K562 (cell line): ENCODE data around the gene RNASE7. TPM values are rescaled to one million over a fixed set of nuclear protein-coding genes. Genes with fewer than 3 reads are reported as not detected.

Experiments
- ATAC-seq: fragments of 200-7000 bp; cut with Tn5 transposase; 3 replicates; pipeline ENCODE4 v1.9.1; 2020; ENCODE audit warnings: moderate library complexity
- BruUV-seq: library from RNA; stranded (reverse); fragments of 400-500 nt; replicated peaks from 2 replicates; lab custom pipeline; 2021; lab: Mats Ljungman, UMichigan
- CTCF ChIA-PET: fragments of 300-600 bp; formaldehyde crosslinking; extraction: SDS; loops from one replicate; lab custom pipeline; 2021; ENCODE audit warnings: low intra/inter-chr PET ratio; lab: Yijun Ruan, JAX
- POLR2A ChIA-PET: fragments of 300-600, 350-650 bp; sonication (Branson Sonifier 250); formaldehyde crosslinking; extraction: SDS; loops from one replicate; lab custom pipeline; 2021; ENCODE audit warnings: antibody characterized with exemption, inconsistent platforms; lab: Yijun Ruan, JAX
- DNase-seq, 4 experiments: peaks; one replicate each; pipeline versions ENCODE4 v3.0.0 to v3.0.0-alpha.2; 2011 to 2018; ENCODE audit warnings: low spot score in 3 of 4, mixed read lengths in 3 of 4; ENCODE audit errors: extremely low read depth in 1 of 4
- FAIRE-seq: peaks from 2 replicates; lab custom pipeline; 2011; peaks lifted over from hg19 to GRCh38; lab: Jason Lieb, UNC
- H2AFZ ChIP-seq: 2 replicates; pipeline ENCODE4 v1.6.0; 2011; ENCODE audit warnings: low read depth, low read length, control low read depth, inconsistent platforms
- H3K27ac ChIP-seq: fragments of 200-600 bp; 3 replicates; pipeline ENCODE4 v1.8.0; 2011; ENCODE audit warnings: low read depth, mild to moderate bottlenecking, control low read depth, inconsistent platforms, low read length, moderate library complexity, mixed read lengths; ENCODE audit errors: extremely low read depth
- H3K27me3 ChIP-seq, 2 experiments: fragments of 300-600 bp in 1 of 2; 2 replicates in 1 of 2; 3 replicates in 1 of 2; pipeline versions ENCODE4 v1.6.0 to v1.8.0; 2011; ENCODE audit warnings: inconsistent platforms in 2 of 2, low read length in 2 of 2, mild to moderate bottlenecking in 1 of 2, mixed read lengths in 1 of 2, moderate library complexity in 1 of 2; ENCODE audit not compliant: control insufficient read depth in 2 of 2, insufficient read depth in 2 of 2
- H3K36me3 ChIP-seq: fragments of 300-600 bp; 3 replicates; pipeline ENCODE4 v1.8.0; 2011; ENCODE audit warnings: mild to moderate bottlenecking, low read length, inconsistent platforms; ENCODE audit not compliant: control insufficient read depth, insufficient read depth
- H3K4me1 ChIP-seq, 2 experiments: fragments of 200-600 bp in 1 of 2; replicated peaks in 1 of 2; 2 replicates in 1 of 2; 3 replicates in 1 of 2; pipeline versions ENCODE4 v1.5.1 to v1.8.0; 2011; ENCODE audit warnings: inconsistent platforms in 2 of 2, low read length in 2 of 2, mild to moderate bottlenecking in 1 of 2, mixed read lengths in 1 of 2, moderate library complexity in 1 of 2; ENCODE audit not compliant: control insufficient read depth in 2 of 2, insufficient read depth in 2 of 2
- H3K4me2 ChIP-seq: 2 replicates; pipeline ENCODE4 v1.6.1; 2011; ENCODE audit warnings: low read length, control low read depth, inconsistent platforms, mixed read lengths; ENCODE audit not compliant: insufficient read depth
- H3K4me3 ChIP-seq: fragments of 200-600 bp; sonication (generic), shearing (Covaris generic); 2 replicates; pipeline ENCODE4 v1.5.1; 2016; ENCODE audit warnings: control low read depth, inconsistent platforms
- H3K79me2 ChIP-seq: fragments of 200-600 bp; 3 replicates; pipeline ENCODE4 v1.8.0; 2011; ENCODE audit warnings: low read length, inconsistent platforms; ENCODE audit not compliant: control insufficient read depth, insufficient read depth
- H3K9ac ChIP-seq, 2 experiments: 2 replicates each; pipeline versions ENCODE4 v1.6.0 to v1.6.1; 2011; ENCODE audit warnings: low read depth in 2 of 2, low read length in 2 of 2, control low read depth in 1 of 2, inconsistent platforms in 1 of 2, mild to moderate bottlenecking in 1 of 2, mixed read lengths in 1 of 2; ENCODE audit not compliant: insufficient read depth in 1 of 2
- H3K9me1 ChIP-seq: one replicate; pipeline ENCODE4 v1.6.0; 2011; ENCODE audit warnings: inconsistent platforms, mild to moderate bottlenecking, low read length, moderate library complexity; ENCODE audit not compliant: control insufficient read depth, insufficient read depth
- H3K9me3 ChIP-seq: replicated peaks from 2 replicates; pipeline ENCODE4 v1.5.1; 2011; ENCODE audit warnings: low read depth, low read length, inconsistent platforms; ENCODE audit not compliant: control insufficient read depth, insufficient read depth
- H4K20me1 ChIP-seq: replicated peaks from 2 replicates; pipeline ENCODE4 v1.6.1; 2011; ENCODE audit warnings: low read length, inconsistent platforms, mixed read lengths; ENCODE audit not compliant: control insufficient read depth, insufficient read depth
- CXXC5 ChIP-seq: fragments of 250-450 bp; sonication (Bioruptor Pico); IDR thresholded peaks from 2 replicates; pipeline ENCODE4 v1.8.0; 2022; ENCODE audit warnings: inconsistent platforms, mild to moderate bottlenecking, moderate library complexity
- ELF2 ChIP-seq: fragments of 250-450 bp; sonication (Bioruptor Pico); IDR thresholded peaks from 2 replicates; pipeline ENCODE4 v1.5.0; 2021; ENCODE audit warnings: mild to moderate bottlenecking
- EP300 ChIP-seq: IDR thresholded peaks from 2 replicates; pipeline ENCODE4 v1.6.1; 2012; ENCODE audit warnings: low read length, improper control_type of control experiment
- L3MBTL2 ChIP-seq: fragments of 450-650 bp; IDR thresholded peaks from 2 replicates; pipeline ENCODE4 v1.6.1; 2016; ENCODE audit warnings: mild to moderate bottlenecking, moderate library complexity
- PCBP1 ChIP-seq: fragments of 200-400 bp; formaldehyde crosslinking; IDR thresholded peaks from 2 replicates; pipeline ENCODE4 v1.6.1; 2018; ENCODE audit warnings: mild to moderate bottlenecking, low read depth, low read length; ENCODE audit not compliant: poor library complexity, severe bottlenecking
- RBFOX2 ChIP-seq: fragments of 200-400 bp; formaldehyde crosslinking; IDR thresholded peaks from 2 replicates; pipeline ENCODE4 v1.6.1; 2017; ENCODE audit warnings: low read depth, mild to moderate bottlenecking, low read length, moderate library complexity
- SRSF7 ChIP-seq: fragments of 200-400 bp; formaldehyde crosslinking; optimal IDR thresholded peaks from 2 replicates; pipeline ENCODE3; 2017; ENCODE audit warnings: mild to moderate bottlenecking, low read depth, low read length
- WGBS: fragments of 100-300 bp; shearing (Covaris generic); methylation state at CpG from one replicate; pipeline ENCODE4 v1.1.6; 2016; ENCODE audit warnings: low coverage, mixed read lengths; ENCODE audit not compliant: insufficient coverage; ENCODE audit errors: missing lambda C conversion rate; 5-methylcytosine and 5-hydroxymethylcytosine counted together
- in situ Hi-C: fragments of 300-500 bp; cut with MboI; formaldehyde crosslinking; loops from 4 replicates; pipeline ENCODE4 v1.15.0; 2018; ENCODE audit warnings: inconsistent platforms, mixed read lengths
- intact Hi-C: fragments of 100-400 bp; cut with micrococcal nuclease; formaldehyde crosslinking; loops from 2 replicates; pipeline ENCODE4 v1.14.2; 2022
- polyA plus RNA-seq, 8 experiments: library from polyadenylated mRNA; depleted of rRNA in 4 of 8; stranded (reverse) in 5 of 8; unstranded in 3 of 8; fragments of >200 nt; fragmentation: Nextera tagmentation in 2 of 8; fragmentation: Illumina TruSeq in 1 of 8; extraction: Ambion mirVana in 2 of 8; extraction: Trizol in 1 of 8; gene quantifications; 2 replicates each; pipeline versions ENCODE4 v1.2.1 to v1.2.3, GENCODE V29; 2011 to 2014; ENCODE audit warnings: inconsistent platforms in 1 of 8, missing spikeins in 1 of 8
- total RNA-seq, 7 experiments: library from RNA; depleted of rRNA in 6 of 7; stranded (reverse); fragments of >200 nt in 6 of 7; fragmentation: Illumina TruSeq in 2 of 7; extraction: Trizol in 2 of 7; gene quantifications; 2 replicates each; pipeline versions ENCODE4 v1.2.1 to v1.2.3, GENCODE V29; 2011 to 2021; ENCODE audit warnings: low replicate concordance in 1 of 7
- TF ChIP-seq, protein P1 (sequence below): fragments of 200-800 bp; sonication (Bioruptor generic); IDR thresholded peaks from 2 replicates; pipeline ENCODE4 v1.6.1; 2017; ENCODE audit warnings: missing genetic modification characterization, missing compliant biosample characterization

RNASE7 gene
- total and polyA plus RNA-seq, 9 of the 15 experiments (the other 6 are each of a cell fraction or from before 2014, with no cell fraction given), result not detected

DNA sequence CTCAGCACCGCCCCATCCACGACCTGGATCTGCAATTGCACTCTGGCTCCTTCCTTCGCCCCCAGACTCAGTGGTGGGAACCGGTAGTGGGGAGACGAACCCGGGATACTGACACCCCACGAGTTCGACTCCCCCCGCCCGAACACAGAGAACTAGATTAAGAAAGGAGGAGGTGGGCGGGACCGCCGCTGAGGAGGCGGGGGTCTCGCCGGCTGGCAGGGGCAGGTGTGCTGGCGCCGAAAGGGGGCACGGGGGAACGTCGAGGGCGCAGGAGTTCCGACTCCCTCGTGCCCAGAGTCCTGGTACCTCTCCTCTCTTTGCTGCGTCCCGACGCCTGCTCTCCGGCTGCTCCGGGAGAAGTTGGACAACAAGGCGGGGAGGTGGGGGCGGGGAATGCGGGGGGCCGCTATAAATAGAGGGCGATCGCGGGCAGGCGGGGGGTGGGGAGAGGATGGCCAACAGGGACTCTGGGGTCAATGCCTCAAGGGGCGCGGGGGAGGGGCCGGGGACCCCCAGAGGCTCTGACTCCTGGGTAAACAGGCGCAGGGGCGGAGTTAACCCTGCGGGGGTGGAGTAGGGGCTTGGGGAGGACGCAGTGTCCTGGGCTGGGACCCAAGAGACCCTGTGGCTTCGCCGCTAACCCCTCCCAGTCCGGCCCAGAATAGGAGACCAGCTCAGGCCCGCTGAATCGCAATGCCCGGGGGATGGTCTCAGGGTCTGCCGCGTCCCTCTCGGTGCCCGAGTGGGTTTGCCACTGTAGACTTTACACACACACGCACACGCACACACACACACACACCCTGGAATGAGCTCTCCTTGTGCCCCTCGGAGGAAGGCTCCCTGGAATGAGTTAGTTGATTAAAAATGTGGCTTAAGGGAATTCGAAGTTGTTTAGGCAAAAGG is 16.5 kb upstream of the RNASE7 start:
- Histone ChIP-seq H3K4me3 (peak overlapping the region; percentile 66), H4K20me1 (no peaks in the 10 kb centered on the region), H3K79me2 (peaks cover 21% of the 10 kb centered on the region), H3K4me2 (peak overlapping the region; percentile 76), H3K9me1 (peaks cover 2% of the 10 kb centered on the region), H3K9ac (peak overlapping the region; percentile 71 to 92), H3K4me1 (peaks cover 35 to 39% of the 10 kb centered on the region in 2 experiments), H3K36me3 (peaks cover 11% of the 10 kb centered on the region; the same call in 1 of the 3 replicates), H3K27me3 (no peaks in the 10 kb centered on the region), H2AFZ (peak overlapping the region; percentile 81), H3K27ac (peak overlapping the region; percentile 80), H3K9me3 (no peaks in the 10 kb centered on the region)
- peak; percentile 37 for FAIRE-seq
- ATAC-seq, result peak; percentile 27
- ChIA-PET POLR2A (interaction anchor here (0.6 to 2.6 kb wide), 4 partner anchors 11 to 286 kb away, joined by 3 to 12 read pairs (median 3); no protein-coding TSS in a partner anchor), CTCF (no interaction called here)
- DNase-seq, result peak; percentile 53 to 66 (median 62)
- intact Hi-C loops, result no loop called here
- in situ Hi-C loops, result no loop called here
- 16% methylated on average over 11 of the region's 58 CpGs for WGBS
- BruUV-seq, result no TSS peak
- TF ChIP-seq, protein P1, sequence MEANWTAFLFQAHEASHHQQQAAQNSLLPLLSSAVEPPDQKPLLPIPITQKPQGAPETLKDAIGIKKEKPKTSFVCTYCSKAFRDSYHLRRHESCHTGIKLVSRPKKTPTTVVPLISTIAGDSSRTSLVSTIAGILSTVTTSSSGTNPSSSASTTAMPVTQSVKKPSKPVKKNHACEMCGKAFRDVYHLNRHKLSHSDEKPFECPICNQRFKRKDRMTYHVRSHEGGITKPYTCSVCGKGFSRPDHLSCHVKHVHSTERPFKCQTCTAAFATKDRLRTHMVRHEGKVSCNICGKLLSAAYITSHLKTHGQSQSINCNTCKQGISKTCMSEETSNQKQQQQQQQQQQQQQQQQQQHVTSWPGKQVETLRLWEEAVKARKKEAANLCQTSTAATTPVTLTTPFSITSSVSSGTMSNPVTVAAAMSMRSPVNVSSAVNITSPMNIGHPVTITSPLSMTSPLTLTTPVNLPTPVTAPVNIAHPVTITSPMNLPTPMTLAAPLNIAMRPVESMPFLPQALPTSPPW (CRISPR knock-in tag), result peak; percentile 74
- peak; percentile 43 for TF ChIP-seq PCBP1
- no peak for TF ChIP-seq SRSF7
- TF ChIP-seq L3MBTL2, result peak; percentile 50; the same call in 1 of the 2 replicates
- TF ChIP-seq EP300, result no peak
- TF ChIP-seq CXXC5, result peak; percentile 6; the same call in 1 of the 2 replicates
- no peak for TF ChIP-seq ELF2 (CRISPR knock-in tag)
- TF ChIP-seq RBFOX2, result peak; percentile 58
